GM12878 (cell line): Measurements from ENCODE around the gene MPC1.

Experiments
- POLR2A ChIP-seq: IDR thresholded peaks from 2 replicates; pipeline ENCODE4 v1.6.1; 2011; ENCODE audit warnings: low read depth, mild to moderate bottlenecking, low read length
- POU2F2 ChIP-seq: IDR thresholded peaks from 3 replicates; pipeline ENCODE4 v1.6.1; 2011; ENCODE audit warnings: low read depth, mild to moderate bottlenecking, low read length, borderline replicate concordance

- TF ChIP-seq POLR2A (no peak), POU2F2 (no peak)
Observed at GRCh38 chr6:166406197-166406596, 23.5 kb upstream of the MPC1 start.
